NCI-H460 (cell line): ENCODE data around the gene SH3BGRL2. TPM values are rescaled to one million over a fixed set of nuclear protein-coding genes. Genes with fewer than 3 reads are reported as not detected.
"Not testable (repeated sequence)": the region's sequence is repeated elsewhere in the genome, so short reads cannot be mapped to it uniquely, and the experiment has no call there.

Experiments
- DNase-seq: peaks from one replicate; pipeline ENCODE4 v3.0.0-alpha.2; 2016; ENCODE audit warnings: low read depth; ENCODE audit errors: extremely low read depth
- total RNA-seq: library from RNA; depleted of rRNA; stranded (reverse); fragments of >200 nt; shearing (Covaris generic); gene quantifications from 2 replicates; pipeline ENCODE4 v1.2.3, GENCODE V29; 2014

SH3BGRL2 gene
- total RNA-seq, 1 experiment from 2014 or later: 0.32 TPM

DNA sequence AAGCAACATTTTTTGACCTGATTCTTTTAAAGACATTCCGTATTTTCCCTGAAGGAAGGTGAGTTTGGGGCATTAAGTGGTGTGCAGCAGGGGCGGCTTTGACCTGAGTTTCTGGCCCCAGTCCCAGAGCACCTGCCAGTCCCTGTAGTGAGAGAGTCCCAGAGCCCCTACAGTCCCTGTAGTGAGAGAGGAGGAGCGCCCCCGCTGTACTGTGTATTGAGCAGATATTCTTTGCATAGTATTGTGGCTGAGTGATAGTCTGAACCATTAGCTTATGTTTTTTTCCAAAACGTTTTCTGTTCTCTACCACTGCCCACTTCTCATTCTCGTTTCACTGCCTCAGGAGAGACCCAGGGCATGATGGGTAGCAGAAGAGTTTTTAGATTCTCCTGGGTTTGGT is 17.2 kb upstream of the SH3BGRL2 start:
- DNase-seq: no peak

DNA sequence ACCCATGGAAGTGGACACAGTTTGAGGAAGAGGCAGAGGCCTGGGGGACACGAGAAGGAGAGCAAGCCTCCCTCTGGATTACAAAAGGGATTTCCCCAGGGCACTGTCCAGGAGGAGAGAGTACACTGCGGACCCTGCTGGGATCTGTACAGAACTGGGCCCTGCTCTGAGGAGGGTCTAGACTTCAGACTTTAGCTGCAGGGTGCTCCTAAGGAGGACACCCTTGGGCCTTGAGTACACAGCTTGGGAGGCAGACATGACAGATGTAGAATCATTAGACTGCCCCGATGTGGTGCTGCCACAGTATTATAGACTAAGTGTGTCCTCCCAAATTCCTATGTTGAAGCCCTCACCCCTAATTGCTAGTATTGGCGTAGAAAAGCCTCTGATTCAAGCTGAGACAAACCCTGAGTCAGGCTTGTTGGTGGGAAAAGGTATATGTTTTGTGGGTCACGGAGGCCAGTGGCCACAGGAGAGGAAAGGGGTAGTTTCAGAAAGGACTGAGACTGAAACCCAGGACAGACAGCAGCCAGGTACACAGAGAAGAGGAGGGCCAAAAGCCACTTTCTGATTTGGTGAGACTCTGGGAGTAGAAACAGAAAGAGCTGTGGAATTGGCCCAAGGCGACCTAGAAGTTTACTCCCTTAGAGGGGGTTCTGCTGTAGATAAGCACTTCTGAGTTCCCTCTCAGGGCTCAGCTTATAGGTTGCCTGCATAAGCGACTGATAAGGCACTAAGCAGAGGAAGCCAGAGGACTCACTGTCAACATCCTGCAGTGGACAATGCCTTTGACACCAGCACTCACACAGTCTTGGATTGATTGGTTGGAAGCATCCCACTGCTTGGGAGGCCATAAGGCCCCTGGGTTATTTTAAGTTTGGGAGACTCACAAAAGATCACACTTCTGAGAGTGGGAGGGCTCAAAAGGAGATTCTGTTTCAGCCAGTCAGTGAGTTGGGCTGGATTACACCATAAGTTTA is 16.5 kb upstream of the SH3BGRL2 start:
- no peak for DNase-seq

- DNase-seq: no peak
Measured at GRCh38 chr6:79617518-79617941, 13.6 kb upstream of the SH3BGRL2 start.

DNA sequence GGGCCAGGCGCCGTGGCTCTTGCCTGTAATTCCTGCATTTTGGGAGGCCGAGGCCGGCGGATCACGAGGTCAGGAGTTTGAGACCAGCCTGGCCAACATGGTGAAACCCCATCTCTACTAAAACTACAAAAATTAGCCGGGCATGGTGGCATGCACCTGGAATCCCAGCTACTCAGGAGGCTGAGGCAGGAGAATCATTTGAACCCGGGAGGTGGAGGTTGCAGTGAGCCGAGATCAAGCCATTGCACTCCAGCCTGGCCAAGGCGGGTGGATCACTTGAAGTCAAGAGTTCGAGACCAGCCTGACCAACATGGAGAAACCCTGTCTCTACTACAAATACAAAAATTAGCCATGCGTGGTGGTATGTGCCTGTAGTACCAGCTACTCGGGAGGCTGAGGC is 12.7 kb upstream of the SH3BGRL2 start:
- DNase-seq: not testable (repeated sequence)

- no peak for DNase-seq
Measured at GRCh38 chr6:79621579-79621978, 9.6 kb upstream of the SH3BGRL2 start.

DNA sequence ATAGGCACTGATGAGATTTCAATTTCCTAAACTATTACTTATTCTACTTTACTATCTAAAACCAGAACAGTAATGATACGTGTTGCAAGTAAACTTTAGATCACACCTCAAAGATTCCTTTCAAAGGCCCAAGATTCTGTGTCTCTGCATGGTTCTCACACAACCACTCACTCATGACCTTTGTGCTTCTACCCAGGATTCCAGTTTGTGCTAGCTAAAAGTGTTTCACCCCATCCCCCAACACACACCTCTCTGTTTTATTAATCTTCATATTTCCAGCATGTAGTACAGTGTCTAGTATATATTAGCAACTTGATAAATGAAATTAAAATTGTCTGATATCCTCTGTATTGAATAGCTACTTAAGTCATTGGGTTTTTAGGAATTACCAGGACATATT is 8.8 kb upstream of the SH3BGRL2 start:
- DNase-seq: no peak

- DNase-seq: no peak
Measured at GRCh38 chr6:79623106-79623505, 8.0 kb upstream of the SH3BGRL2 start.

GRCh38 chr6:79625746-79626145 is 5.4 kb upstream of the SH3BGRL2 start:
- DNase-seq: no peak

GRCh38 chr6:79626811-79627210 is 4.3 kb upstream of the SH3BGRL2 start:
- no peak for DNase-seq

DNA sequence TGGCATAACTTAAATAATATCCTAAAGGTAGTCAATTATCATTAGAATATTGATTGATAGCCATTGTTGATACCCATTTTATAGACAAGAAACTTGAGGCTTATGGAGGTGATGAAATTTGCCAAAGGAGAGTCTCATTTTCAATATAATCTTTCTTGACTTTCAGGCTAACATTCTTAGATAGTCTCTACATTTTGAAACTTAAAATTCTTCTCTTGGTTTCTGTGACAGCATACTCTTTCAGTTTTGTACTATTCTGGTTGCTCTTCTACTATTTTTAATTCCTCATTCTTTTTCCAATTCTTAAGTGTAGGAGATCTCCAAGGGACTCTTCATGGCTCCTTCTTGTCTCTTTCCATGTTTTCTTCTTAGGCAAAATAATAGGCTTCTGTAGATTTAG is 3.7 kb upstream of the SH3BGRL2 start:
- DNase-seq: no peak

GRCh38 chr6:79628466-79629288 is 2.5 kb upstream of the SH3BGRL2 start:
- DNase-seq: no peak

DNA sequence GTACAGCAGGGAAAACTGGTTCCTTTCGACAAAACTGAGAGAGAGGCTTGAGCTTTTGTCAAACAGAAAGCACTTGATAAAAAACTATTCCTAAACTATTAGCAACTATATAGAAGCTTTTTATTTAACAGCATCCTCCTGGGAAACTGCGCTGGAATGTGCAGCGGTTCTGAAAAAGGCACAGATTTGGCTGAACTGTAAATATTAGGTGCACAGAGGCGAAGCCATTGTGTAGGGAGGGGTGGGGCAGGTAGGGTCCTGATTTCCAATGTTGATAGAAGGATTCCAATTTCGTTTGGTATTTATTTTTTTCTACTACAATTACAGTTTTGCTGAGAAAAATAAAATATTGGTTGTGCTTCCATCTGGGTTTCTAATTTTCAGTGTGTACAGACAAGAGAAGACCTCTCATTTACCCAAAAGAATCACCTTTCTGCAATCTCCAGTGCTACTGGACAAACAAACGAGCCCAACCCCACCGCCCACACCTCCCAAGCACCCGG is 698 bp upstream of the SH3BGRL2 start:
- DNase-seq: no peak

DNA sequence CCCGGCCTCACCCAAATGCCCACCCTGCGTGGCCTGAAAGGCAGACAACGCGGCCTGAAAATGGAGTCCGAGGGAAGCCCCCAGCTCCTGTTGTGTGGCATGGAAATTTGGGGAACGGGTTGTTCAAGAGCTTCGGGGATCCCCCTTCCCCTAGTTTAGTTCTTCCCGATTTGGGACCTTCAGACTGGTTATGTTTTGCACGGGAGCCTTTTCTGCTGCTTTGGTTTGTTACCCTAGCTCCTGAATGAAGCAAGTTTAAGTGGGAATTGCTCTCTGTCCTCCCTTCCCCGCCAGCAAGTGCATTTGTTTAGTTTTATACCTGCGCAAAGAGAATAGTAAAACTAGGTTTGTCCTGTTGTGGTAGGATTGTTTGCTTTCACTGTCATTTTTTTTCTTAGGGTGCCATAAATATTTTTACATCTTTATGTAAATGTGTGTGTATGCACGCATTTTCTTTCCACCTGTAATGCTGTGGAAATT is 604 bp downstream of the SH3BGRL2 start:
- DNase-seq: no peak

- no peak for DNase-seq
Measured at GRCh38 chr6:79632580-79632979, 1.5 kb downstream of the SH3BGRL2 start.

DNA sequence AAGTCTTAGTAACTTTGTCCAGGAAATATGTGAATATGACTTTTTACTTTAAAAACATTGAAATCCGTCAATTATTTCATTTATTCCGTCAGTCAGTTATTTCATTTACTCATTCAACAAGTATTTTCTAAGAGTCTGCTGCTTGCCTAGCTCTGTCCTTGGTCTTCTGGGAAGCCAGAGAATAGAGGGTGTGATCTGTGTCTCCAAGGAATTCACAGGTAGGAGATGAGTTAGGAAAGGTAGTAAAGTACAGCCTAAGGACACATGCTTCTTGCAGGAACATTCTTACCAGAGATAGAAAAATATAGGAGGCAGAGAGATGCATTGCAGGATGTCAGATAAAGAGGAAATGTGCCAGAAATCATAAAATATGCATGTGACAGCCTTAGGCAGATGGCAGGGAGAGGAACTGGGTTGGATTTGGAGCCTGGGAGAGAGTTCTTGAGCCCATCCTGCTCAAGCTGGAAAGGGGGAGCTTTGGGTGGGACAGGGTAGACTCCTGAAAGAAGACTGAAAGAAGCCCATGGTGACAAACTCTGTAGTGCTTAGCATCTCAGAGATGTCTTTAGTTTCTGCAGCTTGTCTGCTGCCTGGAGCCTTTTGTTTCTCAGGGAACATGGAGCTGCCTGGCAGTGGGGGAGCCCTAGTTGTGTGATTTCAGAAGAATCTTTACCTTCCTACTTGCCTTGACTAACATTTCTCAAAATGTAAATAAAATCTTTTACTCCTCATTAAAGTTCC is 3.5 kb downstream of the SH3BGRL2 start:
- no peak for DNase-seq

DNA sequence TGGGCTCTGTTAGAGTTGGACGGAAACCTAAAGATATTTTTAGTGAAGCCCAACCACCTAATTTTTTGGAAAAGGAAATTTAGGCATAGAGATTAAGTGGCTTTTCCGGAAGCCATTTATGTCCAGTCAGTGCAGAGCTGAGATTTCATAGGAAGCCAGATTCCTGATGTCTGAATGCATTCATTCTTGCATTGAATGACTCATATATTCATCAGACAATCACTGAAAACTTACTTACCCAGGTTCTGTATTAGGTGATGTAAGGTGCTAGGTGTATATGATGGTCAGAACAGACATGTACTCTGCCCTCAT is 4.1 kb downstream of the SH3BGRL2 start:
- no peak for DNase-seq

GRCh38 chr6:79636673-79637072 is 5.5 kb downstream of the SH3BGRL2 start:
- DNase-seq: no peak

- DNase-seq: no peak
Measured at GRCh38 chr6:79640146-79641111, 9.3 kb downstream of the SH3BGRL2 start.

GRCh38 chr6:79646006-79646405 is 14.9 kb downstream of the SH3BGRL2 start:
- DNase-seq: no peak

DNA sequence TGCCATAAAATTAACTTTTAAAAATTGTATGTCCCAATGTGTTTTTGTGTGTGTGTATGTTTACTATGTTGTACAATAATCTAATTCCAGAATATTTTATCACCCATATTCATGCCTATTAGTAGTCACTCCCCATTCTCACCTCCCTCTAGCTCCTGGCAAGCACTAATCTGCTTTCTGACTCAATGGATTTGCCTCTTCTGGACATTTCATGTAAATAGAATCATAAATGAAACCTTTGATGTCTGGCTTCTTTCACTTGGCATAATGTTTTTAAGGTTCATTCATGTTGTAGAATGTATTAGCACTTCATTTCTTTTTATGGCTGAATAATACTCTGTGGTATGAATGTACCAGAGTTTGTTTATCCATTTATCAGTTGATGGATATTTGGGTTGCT is 15.4 kb downstream of the SH3BGRL2 start:
- no peak for DNase-seq
